GM06990 (cell line): ENCODE data around the gene SESN1.

Source experiments
- DNase-seq: peaks from one replicate; pipeline ENCODE4 v3.0.0-alpha.2; 2011; ENCODE audit not compliant: insufficient read length; ENCODE audit errors: extremely low read depth
- H3K27me3 ChIP-seq: replicated peaks from 2 replicates; pipeline ENCODE4 v1.6.0; 2011; ENCODE audit warnings: low read length; ENCODE audit not compliant: control insufficient read depth, insufficient read depth
- H3K36me3 ChIP-seq: 2 replicates; pipeline ENCODE4 v1.5.1; 2011; ENCODE audit warnings: low read length; ENCODE audit not compliant: control insufficient read depth, insufficient read depth
- H3K4me3 ChIP-seq: replicated peaks from 2 replicates; pipeline ENCODE4 v1.5.1; 2011; ENCODE audit warnings: low read depth, mild to moderate bottlenecking, control low read depth, low read length
- TF ChIP-seq, protein P1 (sequence below): IDR thresholded peaks from 2 replicates; pipeline ENCODE4 v1.5.1; 2011; ENCODE audit warnings: low read length, control low read depth, mild to moderate bottlenecking, inconsistent platforms; ENCODE audit not compliant: insufficient read depth, poor library complexity, severe bottlenecking

Gene SESN1

DNA sequence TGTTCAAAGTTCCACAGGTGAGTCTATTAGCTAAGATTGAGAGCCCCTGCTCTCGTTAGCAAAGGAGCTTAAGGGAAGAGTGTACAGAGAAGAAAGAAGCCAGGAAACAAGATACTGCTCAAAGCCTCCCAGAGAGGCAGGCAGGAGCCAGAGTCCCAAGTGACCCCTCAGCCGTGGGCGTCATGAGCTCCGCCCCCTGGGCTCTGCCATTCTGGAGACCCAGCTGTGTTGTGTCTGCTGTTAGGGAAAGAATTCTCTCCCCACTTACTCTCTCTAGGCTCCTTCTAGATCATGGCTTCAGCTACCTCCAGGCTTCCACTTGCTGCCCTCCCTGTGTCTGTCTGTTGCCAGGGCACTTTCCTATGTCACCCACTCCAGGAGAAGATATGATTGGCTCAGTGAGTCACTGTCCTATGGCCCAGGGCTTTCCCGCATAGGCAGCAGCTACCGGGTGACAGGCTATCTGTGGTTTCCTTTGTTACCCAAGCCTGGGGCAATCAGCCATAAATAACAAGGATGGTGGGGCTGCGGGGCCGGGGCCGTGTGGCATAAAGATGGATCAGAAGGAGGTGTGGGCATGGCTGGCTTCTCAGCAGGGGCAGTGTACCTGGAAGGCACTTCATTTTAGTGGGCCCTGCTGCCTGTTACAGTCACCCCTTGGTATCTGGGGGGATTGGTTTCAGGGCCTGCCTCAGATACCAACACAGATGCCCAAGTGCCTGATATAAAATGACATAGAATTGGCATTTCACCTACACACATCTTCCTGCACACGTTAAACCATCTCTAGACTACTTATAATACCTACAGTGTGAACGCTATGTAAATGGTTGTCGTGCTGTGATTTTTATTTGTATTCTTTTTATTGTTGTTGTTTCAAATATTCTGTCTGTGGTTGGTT, 127.5 kb downstream of the SESN1 start:
- no peak for DNase-seq
- TF ChIP-seq, protein P1, sequence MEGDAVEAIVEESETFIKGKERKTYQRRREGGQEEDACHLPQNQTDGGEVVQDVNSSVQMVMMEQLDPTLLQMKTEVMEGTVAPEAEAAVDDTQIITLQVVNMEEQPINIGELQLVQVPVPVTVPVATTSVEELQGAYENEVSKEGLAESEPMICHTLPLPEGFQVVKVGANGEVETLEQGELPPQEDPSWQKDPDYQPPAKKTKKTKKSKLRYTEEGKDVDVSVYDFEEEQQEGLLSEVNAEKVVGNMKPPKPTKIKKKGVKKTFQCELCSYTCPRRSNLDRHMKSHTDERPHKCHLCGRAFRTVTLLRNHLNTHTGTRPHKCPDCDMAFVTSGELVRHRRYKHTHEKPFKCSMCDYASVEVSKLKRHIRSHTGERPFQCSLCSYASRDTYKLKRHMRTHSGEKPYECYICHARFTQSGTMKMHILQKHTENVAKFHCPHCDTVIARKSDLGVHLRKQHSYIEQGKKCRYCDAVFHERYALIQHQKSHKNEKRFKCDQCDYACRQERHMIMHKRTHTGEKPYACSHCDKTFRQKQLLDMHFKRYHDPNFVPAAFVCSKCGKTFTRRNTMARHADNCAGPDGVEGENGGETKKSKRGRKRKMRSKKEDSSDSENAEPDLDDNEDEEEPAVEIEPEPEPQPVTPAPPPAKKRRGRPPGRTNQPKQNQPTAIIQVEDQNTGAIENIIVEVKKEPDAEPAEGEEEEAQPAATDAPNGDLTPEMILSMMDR: no peak
- Histone ChIP-seq H3K27me3 (no peaks in the 10 kb centered on the region; the same call in none of the 2 replicates), H3K4me3 (no peak overlapping the region), H3K36me3 (no peaks in the 10 kb centered on the region)

- Histone ChIP-seq H3K36me3 (no peaks in the 10 kb centered on the region), H3K4me3 (no peak overlapping the region), H3K27me3 (no peaks in the 10 kb centered on the region; the same call in none of the 2 replicates)
- no peak for DNase-seq
- TF ChIP-seq, protein P1: no peak
These were observed 128.4 kb downstream of the SESN1 start for GRCh38 chr6:108966251-108966650.

DNA sequence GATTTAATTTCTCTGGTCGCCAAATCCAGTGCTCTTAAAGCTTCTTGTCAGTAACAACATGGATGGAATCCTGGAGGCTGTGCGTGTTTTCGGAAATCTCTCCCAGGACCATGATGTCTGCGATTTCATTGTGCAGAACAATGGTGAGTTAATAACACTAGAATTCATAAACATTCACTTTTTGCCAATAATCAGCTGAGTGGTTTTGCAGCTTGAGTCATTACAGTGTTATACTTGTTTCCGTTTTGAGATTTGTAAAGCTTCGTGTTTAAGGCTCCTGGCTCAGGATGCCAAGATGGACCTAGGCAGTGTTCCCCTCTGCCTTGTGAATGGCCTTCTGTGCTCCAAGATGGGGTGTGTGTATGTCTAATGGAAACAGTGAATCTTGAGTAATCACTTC, 132.7 kb downstream of the SESN1 start:
- DNase-seq: no peak
- no peak overlapping the region for H3K4me3 ChIP-seq
- TF ChIP-seq, protein P1: no peak
- H3K36me3 ChIP-seq: no peaks in the 10 kb centered on the region
- H3K27me3 ChIP-seq: no peaks in the 10 kb centered on the region; the same call in 1 of the 2 replicates

- no peaks in the 10 kb centered on the region; the same call in 1 of the 2 replicates for H3K27me3 ChIP-seq
- DNase-seq: no peak
- TF ChIP-seq, protein P1: no peak
- no peaks in the 10 kb centered on the region for H3K36me3 ChIP-seq
- no peak overlapping the region for H3K4me3 ChIP-seq
These were observed 133.6 kb downstream of the SESN1 start for GRCh38 chr6:108961077-108961476.

- Histone ChIP-seq H3K36me3 (no peaks in the 10 kb centered on the region), H3K4me3 (no peak overlapping the region), H3K27me3 (no peaks in the 10 kb centered on the region)
- DNase-seq: no peak
- TF ChIP-seq, protein P1: no peak
These were observed 134.0 kb downstream of the SESN1 start for GRCh38 chr6:108960601-108961000.
